ENCODE results near the gene GPC6.

GPC6 gene

GRCh38 chr13:93991569-93991968, 765.0 kb downstream of the GPC6 start:
- Histone ChIP-seq H3F3A (ENCODE audit: insufficient read depth, low read length) (no peaks in the 10 kb centered on the region), H3K36me3 (ENCODE audit: insufficient read depth, low read length) (no peaks in the 10 kb centered on the region), H3K9me3 (ENCODE audit: low read length) (no peaks in the 10 kb centered on the region), H3K27me3 (ENCODE audit: insufficient read depth, low read length) (no peaks in the 10 kb centered on the region), H3K9ac (ENCODE audit: low read length) (no peak overlapping the region), H3K9me2 (ENCODE audit: low read depth, low read length) (no peaks in the 10 kb centered on the region), H3K27ac (ENCODE audit: low read depth, low read length, poor library complexity, severe bottlenecking) (no peak overlapping the region), H3K4me1 (ENCODE audit: insufficient read depth, low read length, severe bottlenecking) (no peaks in the 10 kb centered on the region), H4K20me1 (ENCODE audit: insufficient read depth, low read length) (no peaks in the 10 kb centered on the region), H3K79me2 (ENCODE audit: insufficient read depth, low read length) (no peaks in the 10 kb centered on the region), H2AFZ (ENCODE audit: low read length) (no peak overlapping the region), H3K4me3 (ENCODE audit: low read depth, low read length, poor library complexity, severe bottlenecking) (no peak overlapping the region), H3K4me2 (ENCODE audit: low read length) (no peak overlapping the region)
- TF ChIP-seq EZH2 (IDR thresholded peaks at IDR 0.05; ENCODE audit: borderline replicate concordance, low read length): no peak
- TF ChIP-seq, protein P1, sequence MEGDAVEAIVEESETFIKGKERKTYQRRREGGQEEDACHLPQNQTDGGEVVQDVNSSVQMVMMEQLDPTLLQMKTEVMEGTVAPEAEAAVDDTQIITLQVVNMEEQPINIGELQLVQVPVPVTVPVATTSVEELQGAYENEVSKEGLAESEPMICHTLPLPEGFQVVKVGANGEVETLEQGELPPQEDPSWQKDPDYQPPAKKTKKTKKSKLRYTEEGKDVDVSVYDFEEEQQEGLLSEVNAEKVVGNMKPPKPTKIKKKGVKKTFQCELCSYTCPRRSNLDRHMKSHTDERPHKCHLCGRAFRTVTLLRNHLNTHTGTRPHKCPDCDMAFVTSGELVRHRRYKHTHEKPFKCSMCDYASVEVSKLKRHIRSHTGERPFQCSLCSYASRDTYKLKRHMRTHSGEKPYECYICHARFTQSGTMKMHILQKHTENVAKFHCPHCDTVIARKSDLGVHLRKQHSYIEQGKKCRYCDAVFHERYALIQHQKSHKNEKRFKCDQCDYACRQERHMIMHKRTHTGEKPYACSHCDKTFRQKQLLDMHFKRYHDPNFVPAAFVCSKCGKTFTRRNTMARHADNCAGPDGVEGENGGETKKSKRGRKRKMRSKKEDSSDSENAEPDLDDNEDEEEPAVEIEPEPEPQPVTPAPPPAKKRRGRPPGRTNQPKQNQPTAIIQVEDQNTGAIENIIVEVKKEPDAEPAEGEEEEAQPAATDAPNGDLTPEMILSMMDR (IDR thresholded peaks at IDR 0.05; ENCODE audit: low read length): no peak

DNA sequence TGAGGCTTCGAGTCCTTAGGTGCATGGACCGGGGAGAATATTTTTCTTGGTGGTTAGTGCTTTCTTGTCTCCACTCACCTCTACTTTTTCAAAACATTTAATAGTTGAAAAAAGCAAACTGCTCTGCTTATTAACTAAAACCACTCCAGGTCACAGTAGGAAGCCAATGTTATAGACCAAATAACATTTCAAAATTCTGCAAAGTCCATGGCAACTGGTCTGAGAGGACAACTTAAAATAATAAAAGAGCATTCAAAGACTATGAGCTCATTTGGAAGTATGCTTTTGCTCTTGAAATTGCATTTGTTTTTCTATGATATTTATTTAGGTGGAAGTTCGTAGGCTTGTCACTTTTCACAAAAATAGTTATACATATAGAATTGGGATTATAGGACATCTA, 769.9 kb downstream of the GPC6 start:
- no peaks in the 10 kb centered on the region for H3K9me3 ChIP-seq (ENCODE audit: low read length)
- H3K79me2 ChIP-seq (ENCODE audit: insufficient read depth, low read length): no peaks in the 10 kb centered on the region
- H3K4me1 ChIP-seq (ENCODE audit: insufficient read depth, low read length, severe bottlenecking): no peaks in the 10 kb centered on the region
- H3K36me3 ChIP-seq (ENCODE audit: insufficient read depth, low read length): no peaks in the 10 kb centered on the region
- no peak overlapping the region for H3K4me2 ChIP-seq (ENCODE audit: low read length)
- H3K27ac ChIP-seq (ENCODE audit: low read depth, low read length, poor library complexity, severe bottlenecking): no peak overlapping the region
- no peak overlapping the region for H2AFZ ChIP-seq (ENCODE audit: low read length)
- no peaks in the 10 kb centered on the region for H3F3A ChIP-seq (ENCODE audit: insufficient read depth, low read length)
- H3K9ac ChIP-seq (ENCODE audit: low read length): no peak overlapping the region
- TF ChIP-seq, protein P1 (IDR thresholded peaks at IDR 0.05; ENCODE audit: low read length): no peak
- no peak for TF ChIP-seq EZH2 (IDR thresholded peaks at IDR 0.05; ENCODE audit: borderline replicate concordance, low read length)
- no peaks in the 10 kb centered on the region for H3K9me2 ChIP-seq (ENCODE audit: low read depth, low read length)
- H3K27me3 ChIP-seq (ENCODE audit: insufficient read depth, low read length): no peaks in the 10 kb centered on the region
- no peak overlapping the region for H3K4me3 ChIP-seq (ENCODE audit: low read depth, low read length, poor library complexity, severe bottlenecking)
- H4K20me1 ChIP-seq (ENCODE audit: insufficient read depth, low read length): no peaks in the 10 kb centered on the region

DNA sequence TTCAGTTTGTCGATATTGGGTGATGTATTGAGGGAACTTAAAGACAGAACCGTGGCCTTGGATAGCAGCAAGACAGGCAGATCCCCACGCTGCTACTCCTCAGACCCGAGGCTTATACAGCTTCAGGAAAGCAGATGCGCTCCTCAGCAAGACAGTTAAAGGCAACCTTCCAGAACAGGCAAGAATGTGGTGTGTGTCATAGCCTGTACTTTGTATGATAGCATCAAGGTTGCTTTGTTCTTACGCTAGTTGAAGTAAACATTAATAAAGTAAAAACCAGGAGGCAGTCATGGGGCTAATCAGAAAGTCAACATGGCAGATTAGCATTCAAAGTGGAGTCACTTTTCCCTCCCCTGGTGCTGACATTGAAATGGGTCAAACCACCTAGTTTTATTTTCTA, 779.7 kb downstream of the GPC6 start:
- no peaks in the 10 kb centered on the region for H3K9me2 ChIP-seq (ENCODE audit: low read depth, low read length)
- no peaks in the 10 kb centered on the region for H3K36me3 ChIP-seq (ENCODE audit: insufficient read depth, low read length)
- H3K4me2 ChIP-seq (ENCODE audit: low read length): no peak overlapping the region
- H2AFZ ChIP-seq (ENCODE audit: low read length): no peak overlapping the region
- TF ChIP-seq EZH2 (IDR thresholded peaks at IDR 0.05; ENCODE audit: borderline replicate concordance, low read length): no peak
- no peaks in the 10 kb centered on the region for H4K20me1 ChIP-seq (ENCODE audit: insufficient read depth, low read length)
- H3K9ac ChIP-seq (ENCODE audit: low read length): no peak overlapping the region
- no peaks in the 10 kb centered on the region for H3K9me3 ChIP-seq (ENCODE audit: low read length)
- H3K4me1 ChIP-seq (ENCODE audit: insufficient read depth, low read length, severe bottlenecking): no peaks in the 10 kb centered on the region
- H3F3A ChIP-seq (ENCODE audit: insufficient read depth, low read length): no peaks in the 10 kb centered on the region
- H3K27me3 ChIP-seq (ENCODE audit: insufficient read depth, low read length): no peaks in the 10 kb centered on the region
- H3K27ac ChIP-seq (ENCODE audit: low read depth, low read length, poor library complexity, severe bottlenecking): no peak overlapping the region
- H3K4me3 ChIP-seq (ENCODE audit: low read depth, low read length, poor library complexity, severe bottlenecking): no peak overlapping the region
- H3K79me2 ChIP-seq (ENCODE audit: insufficient read depth, low read length): no peaks in the 10 kb centered on the region

GRCh38 chr13:94007072-94007471, 780.5 kb downstream of the GPC6 start:
- Histone ChIP-seq H3K9ac (ENCODE audit: low read length) (no peak overlapping the region), H3K36me3 (ENCODE audit: insufficient read depth, low read length) (no peaks in the 10 kb centered on the region), H3K4me3 (ENCODE audit: low read depth, low read length, poor library complexity, severe bottlenecking) (no peak overlapping the region), H3K27me3 (ENCODE audit: insufficient read depth, low read length) (no peaks in the 10 kb centered on the region), H3K4me1 (ENCODE audit: insufficient read depth, low read length, severe bottlenecking) (no peaks in the 10 kb centered on the region), H3K4me2 (ENCODE audit: low read length) (no peak overlapping the region), H3K79me2 (ENCODE audit: insufficient read depth, low read length) (no peaks in the 10 kb centered on the region), H3K9me3 (ENCODE audit: low read length) (no peaks in the 10 kb centered on the region), H3F3A (ENCODE audit: insufficient read depth, low read length) (no peaks in the 10 kb centered on the region), H3K27ac (ENCODE audit: low read depth, low read length, poor library complexity, severe bottlenecking) (no peak overlapping the region), H2AFZ (ENCODE audit: low read length) (no peak overlapping the region), H4K20me1 (ENCODE audit: insufficient read depth, low read length) (no peaks in the 10 kb centered on the region), H3K9me2 (ENCODE audit: low read depth, low read length) (no peaks in the 10 kb centered on the region)
- TF ChIP-seq EZH2 (IDR thresholded peaks at IDR 0.05; ENCODE audit: borderline replicate concordance, low read length): no peak
- TF ChIP-seq, protein P1 (IDR thresholded peaks at IDR 0.05; ENCODE audit: low read length): no peak

Data from OCI-LY1 (cell line).